Suprapubic skin (tissue), 4 donors: Measurements from ENCODE around the gene STAB2. TPM values are rescaled to one million over a fixed set of nuclear protein-coding genes. Genes with fewer than 3 reads are reported as not detected.

ENCODE experiments used
- DNase-seq, 2 donors: peaks; one replicate each; pipeline ENCODE4 v3.0.0-alpha.2; 2019; ENCODE audit warnings: low spot score in 2 of 2
- H3K27ac ChIP-seq: fragments of 200-600 bp; sonication (generic); one replicate; pipeline ENCODE4 v1.5.1; 2019
- H3K27me3 ChIP-seq: fragments of 200-600 bp; sonication (generic); one replicate; pipeline ENCODE4 v1.5.1; 2019
- H3K36me3 ChIP-seq: fragments of 200-600 bp; sonication (generic); one replicate; pipeline ENCODE4 v1.5.1; 2019
- H3K4me1 ChIP-seq: fragments of 200-600 bp; sonication (generic); one replicate; pipeline ENCODE4 v1.5.1; 2019
- H3K4me3 ChIP-seq: fragments of 200-600 bp; sonication (generic); one replicate; pipeline ENCODE4 v1.5.1; 2019; ENCODE audit warnings: mild to moderate bottlenecking
- H3K9me3 ChIP-seq: fragments of 200-600 bp; sonication (generic); one replicate; pipeline ENCODE4 v1.5.1; 2019
- CTCF ChIP-seq, 2 donors: fragments of 200-600 bp in 1 of 2; fragments of 450-650 bp in 1 of 2; sonication (generic) in 1 of 2; IDR thresholded peaks; one replicate each; pipeline ENCODE4 v1.5.1; 2016 to 2019; ENCODE audit warnings: antibody characterized with exemption in 2 of 2, mild to moderate bottlenecking in 1 of 2, moderate library complexity in 1 of 2
- EP300 ChIP-seq: sonication (generic); formaldehyde crosslinking; IDR thresholded peaks from one replicate; pipeline ENCODE4 v1.6.1; 2017; ENCODE audit warnings: antibody characterized with exemption
- POLR2A ChIP-seq, 2 donors: fragments of 450-650 bp; IDR thresholded peaks; one replicate each; pipeline ENCODE4 v1.6.1; 2017; ENCODE audit warnings: antibody characterized with exemption in 2 of 2, mild to moderate bottlenecking in 2 of 2, moderate library complexity in 2 of 2
- POLR2AphosphoS5 ChIP-seq, 3 donors: sonication (generic); formaldehyde crosslinking; IDR thresholded peaks; one replicate each; pipeline ENCODE4 v1.6.1; 2017; ENCODE audit warnings: antibody characterized with exemption in 3 of 3
- WGBS: methylation state at CpG from one replicate; pipeline ENCODE4 v1.1.5; 2018; 5-methylcytosine and 5-hydroxymethylcytosine counted together
- total RNA-seq, 4 donors: library from RNA; depleted of rRNA; stranded (reverse); fragments of >200 nt; gene quantifications; one replicate each; pipeline ENCODE4 v1.1.0, GENCODE V29; 2016

STAB2 gene
- total RNA-seq, 4 donors from 2014 or later: 0.34 TPM; not detected in 3

GRCh38 chr12:103546959-103547358 lies 40.1 kb upstream of the STAB2 start:
- DNase-seq: no peak
- no peak for TF ChIP-seq EP300
- no peak for TF ChIP-seq CTCF (IDR thresholded peaks at IDR 0.05)
- no peaks in the 10 kb centered on the region for H3K36me3 ChIP-seq
- no peak overlapping the region for H3K27ac ChIP-seq
- WGBS: 93% methylated on average over 2 of the region's 2 CpGs
- peaks cover 4% of the 10 kb centered on the region for H3K27me3 ChIP-seq
- H3K9me3 ChIP-seq: no peaks in the 10 kb centered on the region
- no peaks in the 10 kb centered on the region for H3K4me1 ChIP-seq
- no peak overlapping the region for H3K4me3 ChIP-seq

GRCh38 chr12:103547376-103547775 lies 39.7 kb upstream of the STAB2 start:
- H3K36me3 ChIP-seq: no peaks in the 10 kb centered on the region
- no peak overlapping the region for H3K27ac ChIP-seq
- no peaks in the 10 kb centered on the region for H3K4me1 ChIP-seq
- TF ChIP-seq POLR2A (IDR thresholded peaks at IDR 0.05) (no peak), EP300 (no peak), POLR2AphosphoS5 (IDR thresholded peaks at IDR 0.05) (no peak), CTCF (IDR thresholded peaks at IDR 0.05) (no peak)
- H3K9me3 ChIP-seq: no peaks in the 10 kb centered on the region
- H3K4me3 ChIP-seq: no peak overlapping the region
- DNase-seq: no peak
- peaks cover 4% of the 10 kb centered on the region for H3K27me3 ChIP-seq
- 37% methylated on average over 3 of the region's 3 CpGs for WGBS

- H3K27me3 ChIP-seq: peaks cover 4% of the 10 kb centered on the region
- no peaks in the 10 kb centered on the region for H3K4me1 ChIP-seq
- WGBS: 86% methylated on average over 6 of the region's 6 CpGs
- DNase-seq: no peak
- TF ChIP-seq EP300 (no peak), CTCF (IDR thresholded peaks at IDR 0.05) (no peak), POLR2A (IDR thresholded peaks at IDR 0.05) (no peak), POLR2AphosphoS5 (IDR thresholded peaks at IDR 0.05) (no peak)
- H3K4me3 ChIP-seq: no peak overlapping the region
- no peak overlapping the region for H3K27ac ChIP-seq
- no peaks in the 10 kb centered on the region for H3K36me3 ChIP-seq
- no peaks in the 10 kb centered on the region for H3K9me3 ChIP-seq
These were observed 39.1 kb upstream of the STAB2 start for GRCh38 chr12:103547929-103548328.

- Histone ChIP-seq H3K27ac (no peak overlapping the region), H3K4me3 (no peak overlapping the region), H3K9me3 (no peaks in the 10 kb centered on the region), H3K4me1 (no peaks in the 10 kb centered on the region), H3K27me3 (peaks cover 4% of the 10 kb centered on the region), H3K36me3 (no peaks in the 10 kb centered on the region)
- peak in 1 of 2 donors; percentile 70 for DNase-seq
- TF ChIP-seq EP300: no peak
- TF ChIP-seq POLR2AphosphoS5 (IDR thresholded peaks at IDR 0.05): no peak
- peak; percentile 69 to 81 for TF ChIP-seq CTCF (IDR thresholded peaks at IDR 0.05)
- WGBS: 22% methylated on average over 10 of the region's 10 CpGs
These were observed 38.2 kb upstream of the STAB2 start for GRCh38 chr12:103548622-103549601.

- TF ChIP-seq POLR2A (IDR thresholded peaks at IDR 0.05) (no peak), POLR2AphosphoS5 (IDR thresholded peaks at IDR 0.05) (no peak), EP300 (no peak), CTCF (IDR thresholded peaks at IDR 0.05) (no peak)
- peak in 1 of 2 donors; percentile 66 for DNase-seq
- WGBS: 26% methylated on average over 3 of the region's 3 CpGs
- no peak overlapping the region for H3K4me3 ChIP-seq
- H3K27me3 ChIP-seq: no peaks in the 10 kb centered on the region
- peaks cover 3% of the 10 kb centered on the region for H3K4me1 ChIP-seq
- H3K9me3 ChIP-seq: no peaks in the 10 kb centered on the region
- peak overlapping the region; percentile 80 for H3K27ac ChIP-seq
- no peaks in the 10 kb centered on the region for H3K36me3 ChIP-seq
These were observed 30.0 kb upstream of the STAB2 start for GRCh38 chr12:103556890-103557627.
